Sigmoid colon (tissue), 7 donors: ENCODE measurements around the gene B4GALNT2. TPM values are rescaled to one million over a fixed set of nuclear protein-coding genes. Genes with fewer than 3 reads are reported as not detected.
"Not testable (repeated sequence)": the region's sequence is repeated elsewhere in the genome, so short reads cannot be mapped to it uniquely, and the experiment has no call there.

Source experiments
- DNase-seq: peaks from one replicate; pipeline ENCODE4 v3.0.0-alpha.2; 2019
- H3K27ac ChIP-seq, 4 donors: fragments of 200-600 bp; sonication (generic); one replicate each; pipeline ENCODE4 v1.5.1; 2016 to 2019; ENCODE audit warnings: mild to moderate bottlenecking in 1 of 4
- H3K27me3 ChIP-seq, 3 donors: fragments of 200-600 bp; sonication (generic); one replicate each; pipeline ENCODE4 v1.5.1; 2019; ENCODE audit warnings: mild to moderate bottlenecking in 1 of 3
- H3K36me3 ChIP-seq, 4 donors: fragments of 200-600 bp; sonication (generic); one replicate each; pipeline ENCODE4 v1.5.1; 2016 to 2019
- H3K4me1 ChIP-seq, 4 donors: fragments of 200-600 bp; sonication (generic); one replicate each; pipeline ENCODE4 v1.5.1; 2017 to 2019
- H3K4me3 ChIP-seq, 4 donors: fragments of 200-600 bp; sonication (generic); one replicate each; pipeline ENCODE4 v1.5.1; 2017 to 2019; ENCODE audit warnings: mild to moderate bottlenecking in 2 of 4, moderate library complexity in 1 of 4
- H3K9me3 ChIP-seq, 4 donors: fragments of 200-600 bp in 3 of 4; sonication (generic) in 3 of 4; one replicate each; pipeline versions ENCODE4 v1.5.1 to v1.6.1; 2013 to 2019
- EP300 ChIP-seq, 4 donors: sonication (generic); formaldehyde crosslinking; IDR thresholded peaks; one replicate each; pipeline ENCODE4 v1.6.1; 2017; ENCODE audit warnings: antibody characterized with exemption in 4 of 4
- POLR2A ChIP-seq, 2 donors: fragments of 450-650 bp; IDR thresholded peaks; one replicate each; pipeline ENCODE4 v1.6.1; 2016; ENCODE audit warnings: antibody characterized with exemption in 2 of 2, mild to moderate bottlenecking in 2 of 2, moderate library complexity in 2 of 2
- POLR2AphosphoS5 ChIP-seq, 4 donors: sonication (generic); formaldehyde crosslinking; IDR thresholded peaks; one replicate each; pipeline ENCODE4 v1.6.1; 2017; ENCODE audit warnings: antibody characterized with exemption in 4 of 4
- WGBS, 2 donors: extraction: QIAGEN DNeasy Blood & Tissue Kit; methylation state at CpG; one replicate each; pipeline ENCODE4 v1.1.7; 2013; 5-methylcytosine and 5-hydroxymethylcytosine counted together
- intact Hi-C: fragments of 100-400 bp; cut with DNase I; formaldehyde crosslinking; loops from one replicate; pipeline ENCODE4 v1.15.1; 2023
- polyA plus RNA-seq, 3 donors: library from polyadenylated mRNA; stranded (reverse); fragments of 200-250 nt; gene quantifications; one replicate each; pipeline ENCODE4 v1.2.3, GENCODE V29; 2013
- total RNA-seq, 4 donors: library from RNA; depleted of rRNA; stranded (reverse); fragments of >200 nt; gene quantifications; one replicate each; pipeline ENCODE4 v1.1.0, GENCODE V29; 2016
- TF ChIP-seq, protein P1 (sequence below), 4 experiments: fragments of 450-650 bp in 3 of 4; fragments of 200-600 bp in 1 of 4; IDR thresholded peaks; one replicate each; pipeline ENCODE4 v1.5.1; 2016 to 2019; ENCODE audit warnings: antibody characterized with exemption in 4 of 4, mild to moderate bottlenecking in 3 of 4, moderate library complexity in 2 of 4
- donor health status: healthy with polysubstance abuse.
- donor health status: Bipolar disorder and iron deficiency.
- donor health status: healthy.

The B4GALNT2 gene
- total and polyA plus RNA-seq, 7 donors: 2.4 to 4.1 (median 3.9) TPM; not detected in 4

DNA sequence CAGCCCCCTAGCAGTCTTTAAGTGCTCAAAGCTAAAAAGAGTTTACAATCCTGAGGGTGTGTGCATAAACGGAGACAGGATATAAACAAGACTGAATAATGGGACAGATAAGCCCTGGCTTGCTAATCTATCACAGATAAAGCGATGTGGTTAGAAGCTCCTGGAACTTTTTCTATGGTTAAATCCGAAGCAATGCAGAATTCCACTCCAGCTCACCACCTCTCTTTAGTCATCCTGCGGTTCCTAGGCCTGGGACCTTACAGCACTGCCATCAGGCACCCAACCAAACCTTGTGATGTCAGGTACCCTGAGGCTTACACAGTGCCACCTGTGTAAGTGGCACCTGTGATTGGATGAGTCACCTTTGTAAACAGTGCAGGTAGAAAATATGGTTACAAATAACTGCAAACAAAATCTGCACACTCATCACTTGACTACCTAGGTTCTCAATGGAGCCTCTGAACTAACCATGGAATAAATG is 31.5 kb upstream of the B4GALNT2 start:
- Histone ChIP-seq H3K9me3 (no peaks in the 10 kb centered on the region), H3K27me3 (peaks cover 0 to 12% (median 0%) of the 10 kb centered on the region in 3 donors), H3K36me3 (no peaks in the 10 kb centered on the region), H3K27ac (no peak overlapping the region), H3K4me1 (no peaks in the 10 kb centered on the region), H3K4me3 (no peak overlapping the region)
- no peak for TF ChIP-seq POLR2A (IDR thresholded peaks at IDR 0.05)
- no peak for TF ChIP-seq EP300 (IDR thresholded peaks at IDR 0.05)
- TF ChIP-seq, protein P1, sequence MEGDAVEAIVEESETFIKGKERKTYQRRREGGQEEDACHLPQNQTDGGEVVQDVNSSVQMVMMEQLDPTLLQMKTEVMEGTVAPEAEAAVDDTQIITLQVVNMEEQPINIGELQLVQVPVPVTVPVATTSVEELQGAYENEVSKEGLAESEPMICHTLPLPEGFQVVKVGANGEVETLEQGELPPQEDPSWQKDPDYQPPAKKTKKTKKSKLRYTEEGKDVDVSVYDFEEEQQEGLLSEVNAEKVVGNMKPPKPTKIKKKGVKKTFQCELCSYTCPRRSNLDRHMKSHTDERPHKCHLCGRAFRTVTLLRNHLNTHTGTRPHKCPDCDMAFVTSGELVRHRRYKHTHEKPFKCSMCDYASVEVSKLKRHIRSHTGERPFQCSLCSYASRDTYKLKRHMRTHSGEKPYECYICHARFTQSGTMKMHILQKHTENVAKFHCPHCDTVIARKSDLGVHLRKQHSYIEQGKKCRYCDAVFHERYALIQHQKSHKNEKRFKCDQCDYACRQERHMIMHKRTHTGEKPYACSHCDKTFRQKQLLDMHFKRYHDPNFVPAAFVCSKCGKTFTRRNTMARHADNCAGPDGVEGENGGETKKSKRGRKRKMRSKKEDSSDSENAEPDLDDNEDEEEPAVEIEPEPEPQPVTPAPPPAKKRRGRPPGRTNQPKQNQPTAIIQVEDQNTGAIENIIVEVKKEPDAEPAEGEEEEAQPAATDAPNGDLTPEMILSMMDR (IDR thresholded peaks at IDR 0.05): no peak
- no peak for TF ChIP-seq POLR2AphosphoS5 (IDR thresholded peaks at IDR 0.05)
- intact Hi-C loops: no loop called here
- 26 to 67% methylated on average over 4 of the region's 4 CpGs for WGBS, 2 donors
- DNase-seq: no peak

DNA sequence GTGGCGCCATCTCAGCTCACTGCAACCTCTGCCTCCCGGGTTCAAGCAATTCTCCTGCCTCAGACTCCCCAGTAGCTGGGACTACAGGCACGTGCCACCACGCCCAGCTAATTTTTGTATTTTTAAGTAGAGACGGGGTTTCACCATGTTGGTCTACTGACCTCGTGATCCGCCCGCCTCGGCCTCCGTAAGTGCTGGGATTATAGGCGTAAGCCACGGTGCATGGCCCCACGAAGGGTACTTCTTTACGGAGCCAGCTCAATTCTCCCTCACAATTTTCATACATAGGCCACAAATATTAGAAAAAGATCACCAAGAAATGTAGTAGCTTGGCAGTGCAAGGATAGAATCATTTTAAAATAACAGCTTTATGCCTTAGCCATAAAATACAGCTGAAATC is 29.2 kb upstream of the B4GALNT2 start:
- H3K4me1 ChIP-seq, intact Hi-C loops, H3K36me3 ChIP-seq, H3K4me3 ChIP-seq, H3K27ac ChIP-seq, H3K27me3 ChIP-seq, DNase-seq, H3K9me3 ChIP-seq: not testable (repeated sequence)
- WGBS, 2 donors: 95 to 96% methylated on average over 14 of the region's 14 CpGs

DNA sequence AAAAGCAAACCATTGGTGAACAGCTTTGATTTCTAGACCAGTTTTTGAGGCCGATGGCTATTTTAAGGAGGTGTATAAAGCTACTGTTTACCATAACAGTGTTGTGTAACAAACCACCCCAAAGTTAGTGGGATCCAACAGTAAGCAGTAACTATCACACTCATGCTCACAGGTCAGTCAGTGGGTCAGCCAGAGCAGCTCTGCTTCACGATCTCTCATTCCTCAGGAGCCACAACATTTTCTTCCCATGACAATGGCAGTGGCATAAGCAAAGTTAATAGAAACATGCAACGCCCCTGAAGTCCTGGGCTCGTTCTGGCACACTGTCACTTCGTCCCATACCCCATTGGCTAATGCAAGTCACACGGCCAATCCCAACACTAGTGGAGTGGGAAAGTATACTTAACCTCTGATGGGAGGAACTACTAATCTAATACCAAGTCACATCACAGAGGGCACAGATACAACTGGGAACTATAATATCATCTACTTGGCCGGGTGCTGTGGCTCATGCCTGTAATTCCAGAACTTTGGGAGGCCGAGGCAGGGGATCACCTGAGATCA is 28.0 kb upstream of the B4GALNT2 start:
- H3K4me1 ChIP-seq: no peaks in the 10 kb centered on the region
- H3K36me3 ChIP-seq: no peaks in the 10 kb centered on the region
- no peak for DNase-seq
- H3K4me3 ChIP-seq: no peak overlapping the region
- peaks cover 0 to 7% (median 0%) of the 10 kb centered on the region in 3 donors for H3K27me3 ChIP-seq
- 89 to 92% methylated on average over 8 of the region's 8 CpGs for WGBS, 2 donors
- intact Hi-C loops: no loop called here
- H3K27ac ChIP-seq: no peak overlapping the region
- TF ChIP-seq POLR2A (IDR thresholded peaks at IDR 0.05) (no peak), EP300 (IDR thresholded peaks at IDR 0.05) (no peak), POLR2AphosphoS5 (IDR thresholded peaks at IDR 0.05) (no peak)
- TF ChIP-seq, protein P1 (IDR thresholded peaks at IDR 0.05): no peak
- H3K9me3 ChIP-seq: no peaks in the 10 kb centered on the region

DNA sequence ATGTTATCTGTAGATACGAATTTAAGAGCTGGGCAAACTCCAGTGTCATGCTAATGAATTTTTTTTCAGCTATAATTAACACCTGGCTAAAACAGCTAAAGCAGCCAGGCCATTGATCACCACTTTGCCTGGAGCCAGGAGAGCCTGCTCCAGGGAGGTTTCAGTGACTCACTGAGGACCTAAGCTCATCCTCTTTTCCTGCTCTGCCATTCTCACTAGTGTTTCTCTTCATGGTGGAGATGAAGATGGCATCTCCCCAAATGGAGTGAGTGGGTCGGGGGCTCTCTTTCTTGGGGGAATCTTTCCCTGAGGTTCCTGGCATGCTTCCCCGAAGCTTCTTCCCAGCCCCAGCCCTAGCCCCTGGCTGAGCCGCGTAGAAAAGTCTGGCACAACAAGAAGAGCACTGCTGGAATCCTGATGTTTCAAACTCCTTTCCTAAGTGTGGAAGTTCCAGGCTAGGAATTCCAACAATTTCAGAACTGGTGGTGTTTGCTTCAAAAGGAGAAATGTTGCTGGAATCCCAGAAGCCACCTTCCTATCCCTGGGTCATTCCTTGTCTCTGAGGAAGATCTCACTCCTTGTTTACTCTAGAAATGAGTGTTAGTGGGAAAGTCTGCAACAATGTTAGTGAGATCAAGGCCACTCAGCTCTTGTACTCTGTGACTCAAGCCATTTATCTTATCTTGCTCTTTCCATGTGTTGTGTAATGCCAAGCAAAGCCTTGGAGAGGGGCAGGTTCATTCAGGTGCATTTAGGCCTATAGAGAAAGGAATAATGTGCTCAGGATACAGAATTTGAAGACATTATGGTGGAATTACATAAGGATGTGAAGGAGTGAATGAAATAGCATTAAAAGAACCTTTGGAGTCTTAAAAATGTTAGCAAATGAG is 26.0 kb upstream of the B4GALNT2 start:
- Histone ChIP-seq H3K9me3 (no peaks in the 10 kb centered on the region), H3K36me3 (no peaks in the 10 kb centered on the region), H3K4me3 (no peak overlapping the region), H3K27ac (no peak overlapping the region), H3K27me3 (peaks cover 0 to 7% (median 0%) of the 10 kb centered on the region in 3 donors), H3K4me1 (no peaks in the 10 kb centered on the region)
- intact Hi-C loops: no loop called here
- no peak for DNase-seq
- TF ChIP-seq, protein P1 (IDR thresholded peaks at IDR 0.05): no peak
- no peak for TF ChIP-seq EP300 (IDR thresholded peaks at IDR 0.05)
- TF ChIP-seq POLR2AphosphoS5 (IDR thresholded peaks at IDR 0.05): no peak
- no peak for TF ChIP-seq POLR2A (IDR thresholded peaks at IDR 0.05)
- 73 to 75% methylated on average over 5 of the region's 5 CpGs for WGBS, 2 donors

DNA sequence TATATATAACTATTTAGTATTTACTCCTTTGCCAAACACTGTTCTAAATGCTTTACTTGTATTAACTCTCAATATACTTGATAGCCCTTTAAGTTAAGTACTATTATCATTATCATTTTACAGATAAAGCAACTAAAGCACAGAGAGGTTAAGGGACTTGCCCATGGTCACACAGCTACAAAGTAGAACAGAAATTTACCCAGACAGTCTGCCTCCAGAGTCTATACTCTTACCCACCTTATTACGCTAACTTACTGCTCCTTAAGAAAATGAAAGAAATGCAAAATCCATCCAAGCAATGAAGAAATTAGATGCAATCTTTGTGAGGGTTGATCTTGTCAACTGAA is 25.4 kb upstream of the B4GALNT2 start:
- H3K9me3 ChIP-seq: no peaks in the 10 kb centered on the region
- no peak for TF ChIP-seq EP300 (IDR thresholded peaks at IDR 0.05)
- no peak for TF ChIP-seq POLR2A (IDR thresholded peaks at IDR 0.05)
- TF ChIP-seq POLR2AphosphoS5 (IDR thresholded peaks at IDR 0.05): no peak
- intact Hi-C loops: no loop called here
- H3K27me3 ChIP-seq: peaks cover 0 to 7% (median 0%) of the 10 kb centered on the region in 3 donors
- H3K4me3 ChIP-seq: no peak overlapping the region
- H3K4me1 ChIP-seq: no peaks in the 10 kb centered on the region
- no peak overlapping the region for H3K27ac ChIP-seq
- whole genome bisulfite sequencing, 2 donors: 95 to 100% methylated on average over 1 of the region's 1 CpG
- no peak for DNase-seq
- no peaks in the 10 kb centered on the region for H3K36me3 ChIP-seq
